Activated CD8-positive, alpha-beta T cell treated with anti-CD3 and anti-CD28 coated beads for 36 hours (primary cell): ENCODE measurements around the gene SLX4IP. TPM values are rescaled to one million over a fixed set of nuclear protein-coding genes. Genes with fewer than 3 reads are reported as not detected.

Experiments
- ATAC-seq: fragments of 200-7000 bp; cut with Tn5 transposase; one replicate; pipeline ENCODE4 v1.10.0; 2021; ENCODE audit warnings: mild to moderate bottlenecking, moderate library complexity
- CTCF ChIA-PET: fragments of 350-600 bp; sonication (Branson Sonifier 250); formaldehyde crosslinking; loops from one replicate; lab custom pipeline; 2021; ENCODE audit warnings: antibody characterized with exemption; lab: Charles Lee
- POLR2A ChIA-PET: fragments of 350-600 bp; sonication (Branson Sonifier 250); formaldehyde crosslinking; loops from one replicate; lab custom pipeline; 2021; ENCODE audit warnings: antibody characterized with exemption; lab: Charles Lee
- DNase-seq: peaks from one replicate; pipeline ENCODE4 v3.0.0-alpha.2; 2020
- H3K27ac Mint-ChIP-seq: one replicate; pipeline ENCODE4 v1.8.0; 2021; ENCODE audit warnings: mild to moderate bottlenecking, mixed read lengths
- H3K27me3 Mint-ChIP-seq: one replicate; pipeline ENCODE4 v1.8.0; 2021; ENCODE audit warnings: mixed read lengths
- H3K36me3 Mint-ChIP-seq: one replicate; pipeline ENCODE4 v1.8.0; 2021; ENCODE audit warnings: low read depth, mixed read lengths
- H3K4me1 Mint-ChIP-seq: one replicate; pipeline ENCODE4 v1.8.0; 2021; ENCODE audit warnings: low read depth, mixed read lengths
- H3K4me3 Mint-ChIP-seq: one replicate; pipeline ENCODE4 v1.8.0; 2021; ENCODE audit warnings: mild to moderate bottlenecking, moderate library complexity, mixed read lengths
- H3K9me3 Mint-ChIP-seq: one replicate; pipeline ENCODE4 v1.8.0; 2021; ENCODE audit warnings: mixed read lengths
- intact Hi-C: fragments of 100-400 bp; cut with micrococcal nuclease; formaldehyde crosslinking; loops from one replicate; pipeline ENCODE4 v1.10.0; 2022
- total RNA-seq, 2 experiments: library from RNA; stranded (reverse); gene quantifications; one replicate each; pipeline ENCODE4 v1.2.3, GENCODE V29; 2021
- TF ChIP-seq, protein P1 (sequence below): fragments of 200-600 bp; IDR thresholded peaks from one replicate; pipeline ENCODE4 v1.8.0; 2022; ENCODE audit warnings: antibody characterized with exemption, mild to moderate bottlenecking

The SLX4IP gene
- total RNA-seq, 2 experiments from 2014 or later: 6.5 to 7.3 TPM

DNA sequence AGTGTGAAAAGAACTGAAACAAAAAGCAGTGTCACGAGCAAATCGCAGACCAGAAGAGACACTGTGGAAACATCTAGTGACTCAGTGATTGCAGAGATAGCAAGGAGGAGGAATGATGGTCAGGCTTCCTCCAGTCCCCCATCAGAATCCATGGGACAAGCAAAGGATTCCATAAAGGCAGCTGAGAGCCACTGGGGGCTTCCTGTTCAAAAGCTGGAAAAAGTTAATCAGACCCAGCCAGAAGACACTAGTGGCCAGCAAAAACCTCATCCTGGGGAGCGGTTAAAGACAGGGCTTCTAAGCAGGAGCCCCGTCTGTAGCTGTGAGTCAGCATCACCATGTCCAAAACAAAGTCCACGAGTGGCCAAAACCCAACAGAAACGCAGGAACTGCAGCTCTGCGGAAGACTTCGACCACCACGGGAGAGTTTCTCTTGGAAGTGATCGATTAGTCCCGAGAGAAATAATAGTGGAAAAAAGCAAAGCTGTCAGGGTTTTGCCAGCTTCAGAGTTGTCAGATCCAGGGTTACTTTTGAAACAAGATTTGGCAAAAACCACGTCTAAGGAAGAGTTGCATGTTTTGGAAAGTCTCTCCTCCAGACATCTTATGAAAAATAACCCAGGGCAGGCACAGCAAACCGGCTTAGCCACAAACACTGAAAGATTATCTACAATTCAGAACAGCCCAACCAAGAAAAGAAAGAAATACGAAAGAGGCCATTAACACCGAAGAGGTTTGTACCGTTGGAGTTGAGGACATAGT lies 187.7 kb downstream of the SLX4IP start:
- POLR2A ChIA-PET: no interaction called here

DNA sequence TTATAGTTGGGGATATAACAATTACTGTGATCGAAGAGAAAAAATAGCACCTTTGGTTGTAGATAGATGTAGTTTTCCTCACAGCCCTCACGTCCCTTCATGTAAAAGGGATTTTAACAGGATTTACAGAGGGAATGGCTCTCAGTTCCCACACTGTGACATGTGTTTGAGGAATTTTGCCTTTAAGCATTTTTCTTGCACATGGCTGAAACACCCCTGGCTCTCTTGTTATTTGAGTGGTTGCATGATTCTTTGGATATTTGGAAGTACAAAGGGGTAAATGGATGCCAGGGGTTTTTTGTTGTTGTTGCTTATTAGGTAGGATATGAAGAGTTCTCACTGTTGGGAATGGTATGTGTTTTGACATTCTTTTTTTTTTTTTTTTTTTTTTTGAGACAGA lies 190.5 kb downstream of the SLX4IP start:
- intact Hi-C loops: no loop called here
- Mint-ChIP-seq H3K27me3 (no peaks in the 10 kb centered on the region), H3K9me3 (no peaks in the 10 kb centered on the region), H3K4me3 (no peak overlapping the region), H3K27ac (no peak overlapping the region), H3K36me3 (peaks cover 14% of the 10 kb centered on the region), H3K4me1 (no peaks in the 10 kb centered on the region)
- ChIA-PET CTCF (no interaction called here), POLR2A (no interaction called here)
- TF ChIP-seq, protein P1, sequence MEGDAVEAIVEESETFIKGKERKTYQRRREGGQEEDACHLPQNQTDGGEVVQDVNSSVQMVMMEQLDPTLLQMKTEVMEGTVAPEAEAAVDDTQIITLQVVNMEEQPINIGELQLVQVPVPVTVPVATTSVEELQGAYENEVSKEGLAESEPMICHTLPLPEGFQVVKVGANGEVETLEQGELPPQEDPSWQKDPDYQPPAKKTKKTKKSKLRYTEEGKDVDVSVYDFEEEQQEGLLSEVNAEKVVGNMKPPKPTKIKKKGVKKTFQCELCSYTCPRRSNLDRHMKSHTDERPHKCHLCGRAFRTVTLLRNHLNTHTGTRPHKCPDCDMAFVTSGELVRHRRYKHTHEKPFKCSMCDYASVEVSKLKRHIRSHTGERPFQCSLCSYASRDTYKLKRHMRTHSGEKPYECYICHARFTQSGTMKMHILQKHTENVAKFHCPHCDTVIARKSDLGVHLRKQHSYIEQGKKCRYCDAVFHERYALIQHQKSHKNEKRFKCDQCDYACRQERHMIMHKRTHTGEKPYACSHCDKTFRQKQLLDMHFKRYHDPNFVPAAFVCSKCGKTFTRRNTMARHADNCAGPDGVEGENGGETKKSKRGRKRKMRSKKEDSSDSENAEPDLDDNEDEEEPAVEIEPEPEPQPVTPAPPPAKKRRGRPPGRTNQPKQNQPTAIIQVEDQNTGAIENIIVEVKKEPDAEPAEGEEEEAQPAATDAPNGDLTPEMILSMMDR: no peak
- ATAC-seq: no peak
- no peak for DNase-seq

More for the DNA sequence above, 187.7 kb downstream of the SLX4IP start:
- TF ChIP-seq, protein P1: no peak
- Mint-ChIP-seq H3K27me3 (no peaks in the 10 kb centered on the region), H3K4me3 (no peak overlapping the region), H3K9me3 (no peaks in the 10 kb centered on the region), H3K27ac (no peak overlapping the region), H3K4me1 (no peaks in the 10 kb centered on the region), H3K36me3 (peaks cover 14% of the 10 kb centered on the region)
- CTCF ChIA-PET: interaction anchor here (0.8 kb wide), 1 partner anchor 70 kb away, joined by 3 read pairs; no protein-coding TSS in a partner anchor
- DNase-seq: no peak
- intact Hi-C loops: no loop called here
- no peak for ATAC-seq

DNA sequence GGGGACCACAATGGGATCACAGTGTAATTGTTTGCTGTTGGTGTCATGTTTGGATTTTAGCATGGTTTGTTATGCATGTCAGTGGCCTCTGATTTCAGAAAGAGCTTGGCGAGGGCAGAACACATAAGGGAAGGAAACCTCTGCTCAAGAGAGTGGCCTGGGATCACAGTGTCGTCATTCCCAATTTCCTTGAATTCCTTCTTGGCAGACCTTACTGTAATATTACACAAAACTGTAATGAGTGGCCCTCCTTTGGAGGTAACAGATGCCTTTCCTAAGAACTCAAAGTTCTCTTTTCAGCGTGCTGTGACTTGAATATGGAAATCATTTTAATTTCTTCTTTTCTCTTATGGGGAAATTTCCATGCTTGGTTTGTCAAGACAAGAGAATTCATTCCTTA lies 191.8 kb downstream of the SLX4IP start:
- DNase-seq (no peak), ATAC-seq (no peak)
- Mint-ChIP-seq H3K27me3 (no peaks in the 10 kb centered on the region), H3K4me1 (no peaks in the 10 kb centered on the region), H3K36me3 (peaks cover 11% of the 10 kb centered on the region), H3K27ac (no peak overlapping the region), H3K4me3 (no peak overlapping the region), H3K9me3 (no peaks in the 10 kb centered on the region)
- CTCF ChIA-PET: no interaction called here
- intact Hi-C loops: no loop called here
- POLR2A ChIA-PET: no interaction called here
- TF ChIP-seq, protein P1: no peak

DNA sequence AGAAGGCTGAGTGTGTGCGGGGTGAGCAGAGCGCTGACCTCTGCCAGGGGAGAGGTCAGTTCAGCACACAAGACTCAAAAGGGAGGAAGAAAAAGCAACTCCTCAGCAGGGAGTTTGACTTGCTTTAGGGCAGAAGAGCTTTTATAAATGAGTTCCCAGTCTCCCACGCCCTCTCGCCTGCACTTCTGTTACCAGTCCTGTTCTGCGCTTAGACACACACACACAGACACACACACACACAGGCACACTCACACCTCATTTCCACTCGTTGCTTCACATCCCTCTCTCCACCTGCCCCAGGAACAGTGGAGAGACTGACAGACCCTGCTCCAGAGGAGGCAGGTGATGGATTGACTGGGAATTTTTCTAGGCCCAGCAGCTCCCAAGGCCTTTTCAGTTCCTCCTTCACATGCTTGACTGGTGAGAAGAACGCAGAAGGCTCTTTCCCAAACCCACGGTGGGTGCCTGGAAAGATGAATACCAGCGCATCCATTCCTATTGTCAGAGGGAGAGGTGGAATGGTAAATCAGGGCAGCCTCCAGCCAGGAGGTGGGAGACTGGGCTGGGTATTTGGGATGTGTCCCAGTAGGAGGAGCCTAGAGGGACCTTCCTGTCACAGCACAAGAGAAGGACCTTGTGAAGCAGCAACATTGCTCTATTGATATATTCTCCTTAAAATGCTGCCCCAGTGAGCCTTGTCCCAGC lies 195.0 kb downstream of the SLX4IP start:
- TF ChIP-seq, protein P1: no peak
- intact Hi-C loops: no loop called here
- no peak overlapping the region for H3K27ac Mint-ChIP-seq
- H3K27me3 Mint-ChIP-seq: no peaks in the 10 kb centered on the region
- peaks cover 2% of the 10 kb centered on the region for H3K36me3 Mint-ChIP-seq
- no peaks in the 10 kb centered on the region for H3K9me3 Mint-ChIP-seq
- H3K4me3 Mint-ChIP-seq: no peak overlapping the region
- ATAC-seq (no peak), DNase-seq (no peak)
- ChIA-PET CTCF (no interaction called here), POLR2A (no interaction called here)
- no peaks in the 10 kb centered on the region for H3K4me1 Mint-ChIP-seq

DNA sequence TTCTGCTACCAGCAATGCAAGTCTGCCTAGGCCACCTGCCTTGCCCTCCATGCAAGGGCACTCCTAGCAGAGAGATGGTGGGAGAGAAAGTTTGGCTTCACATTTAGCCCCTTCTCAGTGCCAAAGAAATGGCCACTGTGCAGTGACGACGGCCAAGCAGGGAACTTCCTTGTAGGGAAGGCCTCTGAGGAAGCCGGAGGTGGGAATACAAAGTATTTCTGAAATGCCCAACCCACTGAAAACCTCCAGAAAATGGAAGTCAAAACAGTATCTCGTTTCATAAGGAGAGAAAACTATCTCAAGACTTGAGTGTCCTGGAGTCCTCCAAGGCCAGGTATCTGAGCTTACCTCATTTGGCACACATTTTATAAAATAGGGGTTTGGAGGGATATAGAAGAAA lies 196.0 kb downstream of the SLX4IP start:
- H3K27ac Mint-ChIP-seq: no peak overlapping the region
- no peaks in the 10 kb centered on the region for H3K27me3 Mint-ChIP-seq
- H3K4me3 Mint-ChIP-seq: no peak overlapping the region
- intact Hi-C loops: no loop called here
- H3K36me3 Mint-ChIP-seq: no peaks in the 10 kb centered on the region
- TF ChIP-seq, protein P1: no peak
- ChIA-PET POLR2A (no interaction called here), CTCF (no interaction called here)
- H3K9me3 Mint-ChIP-seq: no peaks in the 10 kb centered on the region
- no peak for DNase-seq
- ATAC-seq: no peak
- H3K4me1 Mint-ChIP-seq: no peaks in the 10 kb centered on the region
